GM21786 (cell line): Measurements from ENCODE around the gene VWCE.
A peak's percentile ranks its signal among the peaks of the same experiment; 100 is the strongest.

Experiments used
- ATAC-seq: cut with Tn5 transposase; IDR thresholded peaks from one replicate; pipeline ENCODE4 v1.9.1; 2021; ENCODE audit not compliant: unreplicated experiment

Gene VWCE

DNA sequence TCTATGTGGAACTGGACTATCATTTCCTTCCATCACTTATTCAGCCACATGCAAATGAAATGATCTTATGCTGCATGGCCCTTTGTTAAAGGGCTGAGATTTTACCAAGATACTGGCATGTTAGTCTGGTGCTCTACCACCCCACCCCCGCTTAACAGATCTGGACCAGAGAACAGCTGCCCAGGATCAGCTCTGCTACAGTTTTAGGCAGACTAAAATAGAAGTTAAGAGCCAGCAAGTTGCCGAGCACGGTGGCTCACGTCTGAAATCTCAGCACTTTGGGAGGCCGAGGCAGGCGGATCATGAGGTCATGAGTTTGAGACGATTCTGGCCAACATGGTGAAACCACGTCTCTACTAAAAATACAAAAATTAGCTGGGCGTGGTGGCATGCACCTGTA is 33.2 kb upstream of the VWCE start:
- no peak for ATAC-seq

- no peak for ATAC-seq
Observed at GRCh38 chr11:61327669-61328071, 32.6 kb upstream of the VWCE start.

GRCh38 chr11:61325649-61326414 is 30.7 kb upstream of the VWCE start:
- ATAC-seq, result no peak

- no peak for ATAC-seq
Observed at GRCh38 chr11:61315260-61315659, 20.1 kb upstream of the VWCE start.

DNA sequence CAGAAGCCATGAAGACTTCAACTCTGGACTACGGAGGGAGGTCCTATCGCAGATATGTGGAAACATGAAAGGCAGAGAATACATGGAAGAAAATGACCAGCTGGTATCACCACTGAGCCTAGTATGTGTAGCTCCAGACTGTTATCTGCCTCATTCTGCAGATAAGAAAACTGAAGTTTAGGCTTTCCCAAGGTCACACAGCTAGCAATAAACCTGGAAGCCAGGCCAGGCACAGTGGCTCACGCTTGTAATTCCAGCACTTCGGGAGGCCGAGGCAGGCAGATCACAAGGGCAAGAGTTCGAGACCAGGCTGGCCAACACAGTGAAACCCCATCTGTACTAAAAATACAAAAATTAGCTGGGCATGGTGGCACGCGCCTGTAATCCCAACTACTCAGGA is 15.6 kb upstream of the VWCE start:
- ATAC-seq, result no peak

- ATAC-seq, result no peak
Observed at GRCh38 chr11:61309739-61310138, 14.6 kb upstream of the VWCE start.

- ATAC-seq, result no peak
Observed at GRCh38 chr11:61309141-61309540, 14.0 kb upstream of the VWCE start.

DNA sequence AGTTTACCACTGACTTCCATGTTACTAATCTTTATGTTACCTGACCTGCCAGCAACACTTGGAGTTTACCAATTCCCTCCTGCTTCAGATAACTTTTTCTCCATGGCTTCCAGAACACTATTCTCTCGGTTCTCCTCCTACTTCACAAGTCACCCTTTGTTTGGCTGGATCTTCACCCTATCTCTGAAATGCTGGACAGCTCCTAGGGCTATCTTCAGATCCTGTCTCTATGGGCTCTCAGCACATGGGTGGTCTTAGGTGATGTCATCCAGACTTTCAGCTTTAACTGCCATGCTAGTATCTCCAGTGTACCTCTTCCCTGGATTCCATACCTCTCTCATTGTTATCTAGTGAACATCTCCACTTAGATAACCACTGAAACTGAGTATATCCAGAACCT is 12.2 kb upstream of the VWCE start:
- no peak for ATAC-seq

GRCh38 chr11:61306221-61306620 is 11.1 kb upstream of the VWCE start:
- ATAC-seq, result no peak

DNA sequence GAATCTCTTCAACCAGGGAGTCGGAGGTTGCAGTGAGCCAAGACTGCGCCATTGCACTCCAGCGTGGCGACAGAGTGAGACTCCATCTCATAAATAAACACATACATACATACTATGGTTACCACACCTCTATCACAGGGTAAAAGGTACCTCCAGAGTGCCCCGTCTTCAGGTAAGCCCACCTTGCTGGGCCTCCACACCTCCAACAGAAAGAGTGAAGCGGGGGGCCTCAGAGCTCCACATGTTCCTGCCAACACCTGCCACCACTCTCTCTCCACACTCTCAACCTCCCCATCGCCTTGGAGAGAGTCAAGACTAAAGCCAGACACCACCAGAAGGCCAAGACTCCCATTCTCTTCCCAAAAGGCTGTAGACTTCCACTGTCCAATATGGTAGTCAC is 10.3 kb upstream of the VWCE start:
- no peak for ATAC-seq

DNA sequence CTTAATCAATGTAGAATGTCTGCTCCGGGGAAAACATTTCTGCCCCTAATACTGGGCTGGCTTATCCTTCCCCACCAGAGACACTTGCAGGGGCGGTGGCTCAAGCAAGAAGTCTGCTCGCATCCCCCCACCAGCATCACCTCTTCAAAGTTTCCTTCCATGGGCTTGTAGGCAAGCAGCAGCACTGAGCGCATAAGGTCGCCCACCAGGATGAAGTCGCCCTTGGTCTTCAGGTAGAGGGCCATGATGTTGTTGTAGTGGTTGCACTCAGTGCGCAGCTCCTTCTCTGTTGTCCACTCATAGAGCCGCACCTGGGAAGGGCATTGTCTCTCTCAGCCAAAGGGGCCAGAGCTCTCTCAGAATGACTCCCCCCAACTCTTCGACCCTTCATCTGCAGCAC is 8.6 kb upstream of the VWCE start:
- ATAC-seq, result no peak

- no peak for ATAC-seq
Observed at GRCh38 chr11:61302550-61302949, 7.4 kb upstream of the VWCE start.

GRCh38 chr11:61298663-61299244 is 3.6 kb upstream of the VWCE start:
- ATAC-seq, result no peak

- no peak for ATAC-seq
Observed at GRCh38 chr11:61297746-61298145, 2.6 kb upstream of the VWCE start.

- no peak for ATAC-seq
Observed at GRCh38 chr11:61297341-61297740, 2.2 kb upstream of the VWCE start.

DNA sequence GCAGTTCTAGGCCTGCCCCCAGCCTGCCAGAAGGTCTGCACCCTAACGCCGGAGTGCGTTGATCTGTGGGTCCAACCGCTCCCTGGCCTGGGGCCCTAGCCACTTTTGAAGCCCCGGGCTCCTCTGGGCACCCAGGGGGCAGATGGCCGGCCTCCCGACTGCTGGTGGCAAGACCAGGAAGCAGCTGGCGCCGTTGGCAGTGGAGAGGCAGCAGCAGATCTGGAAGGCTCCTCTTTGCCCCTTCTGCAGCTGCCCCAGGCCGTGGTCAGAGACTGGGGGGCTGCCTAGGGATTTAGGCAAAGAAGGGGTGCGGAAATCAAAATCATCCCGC is 445 bp upstream of the VWCE start:
- ATAC-seq, result no peak

GRCh38 chr11:61293867-61294716 is 1.0 kb downstream of the VWCE start:
- peak; percentile 21 for ATAC-seq

GRCh38 chr11:61292356-61292755 is 2.8 kb downstream of the VWCE start:
- no peak for ATAC-seq

GRCh38 chr11:61290905-61291690 is 4.0 kb downstream of the VWCE start:
- ATAC-seq, result no peak

GRCh38 chr11:61287338-61287977 is 7.7 kb downstream of the VWCE start:
- no peak for ATAC-seq

GRCh38 chr11:61283613-61284012 is 11.5 kb downstream of the VWCE start:
- ATAC-seq, result no peak
